ENCODE results near the gene WDR37. TPM values are rescaled to one million over a fixed set of nuclear protein-coding genes. Genes with fewer than 3 reads are reported as not detected.

WDR37 gene
- total and polyA plus RNA-seq, 9 of the 15 experiments (the other 6 are each of a cell fraction or from before 2014, with no cell fraction given), result 2.3 to 11.6 (median 6.7) TPM

- no peak for TF ChIP-seq ZBTB34 (CRISPR knock-in tag; IDR thresholded peaks at IDR 0.05)
- TF ChIP-seq ZBTB7A (IDR thresholded peaks at IDR 0.05; ENCODE audit: borderline replicate concordance, control insufficient read depth, low read depth, low read length), result peak; percentile 100
- peak; percentile 99 for TF ChIP-seq ZBTB40 (IDR thresholded peaks at IDR 0.05)
- TF ChIP-seq ZBTB40 (CRISPR knock-in tag; IDR thresholded peaks at IDR 0.05), result no peak
- TF ChIP-seq SNIP1 (IDR thresholded peaks at IDR 0.05; ENCODE audit: low read depth), result no peak
- no peak for TF ChIP-seq HNRNPL (IDR thresholded peaks at IDR 0.05; ENCODE audit: low read depth, low read length)
- TF ChIP-seq CBX8 (IDR thresholded peaks at IDR 0.05; ENCODE audit: borderline replicate concordance, extremely low read depth, low read depth, low read length, poor library complexity, severe bottlenecking), result no peak
- peak; percentile 58 for TF ChIP-seq POLR2B (IDR thresholded peaks at IDR 0.05; ENCODE audit: low read depth, partially characterized antibody)
- TF ChIP-seq ATF3 (IDR thresholded peaks at IDR 0.05), result peak; percentile 48
- TF ChIP-seq ATF3 (CRISPR knock-in tag; conservative IDR thresholded peaks at IDR 0.05), result no peak
- TF ChIP-seq L3MBTL2 (IDR thresholded peaks at IDR 0.05), result peak; percentile 72; the same call in 1 of the 2 replicates
- no peak for TF ChIP-seq KLF6 (CRISPR knock-in tag; IDR thresholded peaks at IDR 0.05; ENCODE audit: borderline replicate concordance)
- TF ChIP-seq ZNF696 (CRISPR knock-in tag; conservative IDR thresholded peaks at IDR 0.05), result no peak
- peak; percentile 11; the same call in 1 of the 2 replicates for TF ChIP-seq MTA1 (IDR thresholded peaks at IDR 0.05; ENCODE audit: borderline replicate concordance)
- no peak for TF ChIP-seq HMBOX1 (IDR thresholded peaks at IDR 0.05)
Observed at GRCh38 chr10:1056326-1057105, at the start of gene WDR37 (continued).

Data from K562 (cell line).